ENCODE measurements around the gene PINK1. TPM values are rescaled to one million over a fixed set of nuclear protein-coding genes. Genes with fewer than 3 reads are reported as not detected.

PINK1 gene
- 44.6 to 58.1 TPM (median 55.9 TPM) in 3 replicates for polyA plus RNA-seq
- 43.0 TPM for polyA plus RNA-seq (2011; ENCODE audit: low read depth)
- 41.8 and 59.8 TPM in 2 replicates for polyA plus RNA-seq (2011; cell fraction: cytosol; rRNA removed)
- 46.3 and 47.8 TPM in 2 replicates for polyA plus RNA-seq (2011; cell fraction: nucleus; rRNA removed)
- polyA plus RNA-seq (2012; ENCODE audit: low replicate concordance) = 57.0 and 60.7 TPM in 2 replicates
- polyA minus RNA-seq = 33.8 to 49.6 TPM (median 41.3 TPM) in 3 replicates
- 47.2 TPM for polyA minus RNA-seq (2011; cell fraction: cytosol; rRNA and poly(A)+ RNA removed)
- 20.0 and 20.3 TPM in 2 replicates for polyA minus RNA-seq (2011; cell fraction: nucleus; rRNA and poly(A)+ RNA removed)

GRCh38 chr1:20633190-20634064, at the start of gene PINK1:
TSS of gene PINK1 (plus strand) at chr1:20633458. CDS start at chr1:20633549, 91 bp downstream.
- Histone ChIP-seq H3K4me1 (ENCODE audit: control insufficient read depth, extremely low read depth, insufficient read depth, low read length) (peaks cover 13% of the 10 kb centered on the region), H3K9me3 (ENCODE audit: control insufficient read depth, low read depth, low read length) (no peaks in the 10 kb centered on the region), H3K9ac (ENCODE audit: control insufficient read depth, extremely low read depth, insufficient read depth, low read length) (peak within 1 kb of the TSS; percentile 89), H3K4me3 (ENCODE audit: control insufficient read depth in 2 of 3, extremely low read depth in 1 of 3, insufficient read depth in 2 of 3, low read depth in 1 of 3, low read length in 3 of 3) (peak within 1 kb of the TSS; percentile 66 to 73 (median 72)), H4K20me1 (ENCODE audit: control insufficient read depth, extremely low read depth, insufficient read depth, low read length) (no peaks in the 10 kb centered on the region), H3K27ac (ENCODE audit: control insufficient read depth, insufficient read depth, low read length) (peak within 1 kb of the TSS; percentile 65), H3K9me1 (ENCODE audit: control insufficient read depth, extremely low read depth, insufficient read depth, low read length) (no peaks in the 10 kb centered on the region), H3K27me3 (ENCODE audit: control insufficient read depth, extremely low read depth, insufficient read depth, low read length) (no peaks in the 10 kb centered on the region), H3K79me2 (ENCODE audit: control insufficient read depth, insufficient read depth, low read length) (no peaks in the 10 kb centered on the region), H2AFZ (ENCODE audit: control insufficient read depth, low read length) (peak within 1 kb of the TSS; percentile 65), H3K36me3 (ENCODE audit: control insufficient read depth in 2 of 2, extremely low read depth in 1 of 2, insufficient read depth in 2 of 2, low read length in 2 of 2) (peaks cover 0 to 3% of the 10 kb centered on the region in 2 experiments), H3K4me2 (ENCODE audit: control insufficient read depth, extremely low read depth, insufficient read depth, low read depth, low read length) (peak within 1 kb of the TSS; percentile 93)
- dilution Hi-C loops (cut with MboI; ENCODE audit: extremely low pct_ligation_motif_present, low sequenced_read_pairs) = no loop called here
- TF ChIP-seq EZH2 (IDR thresholded peaks at IDR 0.05; ENCODE audit: low read length) = no peak
- TF ChIP-seq, protein P1, sequence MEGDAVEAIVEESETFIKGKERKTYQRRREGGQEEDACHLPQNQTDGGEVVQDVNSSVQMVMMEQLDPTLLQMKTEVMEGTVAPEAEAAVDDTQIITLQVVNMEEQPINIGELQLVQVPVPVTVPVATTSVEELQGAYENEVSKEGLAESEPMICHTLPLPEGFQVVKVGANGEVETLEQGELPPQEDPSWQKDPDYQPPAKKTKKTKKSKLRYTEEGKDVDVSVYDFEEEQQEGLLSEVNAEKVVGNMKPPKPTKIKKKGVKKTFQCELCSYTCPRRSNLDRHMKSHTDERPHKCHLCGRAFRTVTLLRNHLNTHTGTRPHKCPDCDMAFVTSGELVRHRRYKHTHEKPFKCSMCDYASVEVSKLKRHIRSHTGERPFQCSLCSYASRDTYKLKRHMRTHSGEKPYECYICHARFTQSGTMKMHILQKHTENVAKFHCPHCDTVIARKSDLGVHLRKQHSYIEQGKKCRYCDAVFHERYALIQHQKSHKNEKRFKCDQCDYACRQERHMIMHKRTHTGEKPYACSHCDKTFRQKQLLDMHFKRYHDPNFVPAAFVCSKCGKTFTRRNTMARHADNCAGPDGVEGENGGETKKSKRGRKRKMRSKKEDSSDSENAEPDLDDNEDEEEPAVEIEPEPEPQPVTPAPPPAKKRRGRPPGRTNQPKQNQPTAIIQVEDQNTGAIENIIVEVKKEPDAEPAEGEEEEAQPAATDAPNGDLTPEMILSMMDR (optimal IDR thresholded peaks at IDR 0.05 in 1 of 3, IDR thresholded peaks at IDR 0.05 in 1 of 3, conservative IDR thresholded peaks at IDR 0.05 in 1 of 3; ENCODE audit: extremely low read depth in 1 of 3, insufficient read depth in 2 of 3, low read length in 3 of 3) = peak; percentile 92 to 95 (median 92)
- no peak for FAIRE-seq
- no peak for DNase-seq (ENCODE audit: low read depth, low spot score)

DNA sequence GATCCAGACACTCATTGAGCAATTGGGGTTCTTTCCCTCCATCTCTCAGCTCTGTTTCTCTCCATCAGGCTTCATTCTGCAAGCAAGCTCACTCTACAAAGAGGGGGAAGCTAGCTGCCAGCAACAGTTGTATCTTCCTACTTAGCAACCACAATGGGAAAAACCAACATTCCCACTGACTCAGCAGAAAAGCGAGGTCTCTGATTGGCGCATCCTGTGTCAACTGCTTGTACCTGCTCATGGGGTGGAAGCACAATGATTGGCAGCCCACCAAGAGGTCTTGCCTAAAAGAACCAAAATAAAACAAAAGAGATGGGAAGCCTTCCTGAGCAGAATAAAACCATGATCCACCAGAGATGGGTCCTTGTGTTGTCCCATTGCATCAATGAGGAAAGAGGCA, 48.4 kb upstream of the PINK1 start:
- TF ChIP-seq, protein P1 (optimal IDR thresholded peaks at IDR 0.05 in 1 of 3, IDR thresholded peaks at IDR 0.05 in 1 of 3, conservative IDR thresholded peaks at IDR 0.05 in 1 of 3; ENCODE audit: extremely low read depth in 1 of 3, insufficient read depth in 2 of 3, low read length in 3 of 3) = no peak
- TF ChIP-seq EZH2 (IDR thresholded peaks at IDR 0.05; ENCODE audit: low read length) = no peak
- dilution Hi-C loops (cut with MboI; ENCODE audit: extremely low pct_ligation_motif_present, low sequenced_read_pairs) = no loop called here
- no peaks in the 10 kb centered on the region for H3K9me3 ChIP-seq (ENCODE audit: control insufficient read depth, low read depth, low read length)
- no peak overlapping the region for H3K27ac ChIP-seq (ENCODE audit: control insufficient read depth, insufficient read depth, low read length)
- no peaks in the 10 kb centered on the region for H3K9me1 ChIP-seq (ENCODE audit: control insufficient read depth, extremely low read depth, insufficient read depth, low read length)
- H3K9ac ChIP-seq (ENCODE audit: control insufficient read depth, extremely low read depth, insufficient read depth, low read length) = no peak overlapping the region
- no peak overlapping the region for H2AFZ ChIP-seq (ENCODE audit: control insufficient read depth, low read length)
- no peak overlapping the region for H3K4me2 ChIP-seq (ENCODE audit: control insufficient read depth, extremely low read depth, insufficient read depth, low read depth, low read length)
- DNase-seq (ENCODE audit: low read depth, low spot score) (no peak), FAIRE-seq (no peak)
- H3K4me3 ChIP-seq (ENCODE audit: control insufficient read depth in 2 of 3, extremely low read depth in 1 of 3, insufficient read depth in 2 of 3, low read depth in 1 of 3, low read length in 3 of 3) = no peak overlapping the region
- no peaks in the 10 kb centered on the region for H4K20me1 ChIP-seq (ENCODE audit: control insufficient read depth, extremely low read depth, insufficient read depth, low read length)
- H3K4me1 ChIP-seq (ENCODE audit: control insufficient read depth, extremely low read depth, insufficient read depth, low read length) = peaks cover 14% of the 10 kb centered on the region
- H3K36me3 ChIP-seq (ENCODE audit: control insufficient read depth in 2 of 2, extremely low read depth in 1 of 2, insufficient read depth in 2 of 2, low read length in 2 of 2) = no peaks in the 10 kb centered on the region
- H3K27me3 ChIP-seq (ENCODE audit: control insufficient read depth, extremely low read depth, insufficient read depth, low read length) = no peaks in the 10 kb centered on the region
- peaks cover 10% of the 10 kb centered on the region for H3K79me2 ChIP-seq (ENCODE audit: control insufficient read depth, insufficient read depth, low read length)

Measured in keratinocyte (primary cell).